Sigmoid colon (tissue), 4 donors: Measurements from ENCODE around the gene S100A13.

Experiments
- EP300 ChIP-seq, 4 donors: sonication (generic); formaldehyde crosslinking; IDR thresholded peaks; one replicate each; pipeline ENCODE4 v1.6.1; 2017; ENCODE audit warnings: antibody characterized with exemption in 4 of 4
- POLR2AphosphoS5 ChIP-seq, 4 donors: sonication (generic); formaldehyde crosslinking; IDR thresholded peaks; one replicate each; pipeline ENCODE4 v1.6.1; 2017; ENCODE audit warnings: antibody characterized with exemption in 4 of 4
- TF ChIP-seq, protein P1 (sequence below), 4 experiments: fragments of 450-650 bp in 3 of 4; fragments of 200-600 bp in 1 of 4; IDR thresholded peaks; one replicate each; pipeline ENCODE4 v1.5.1; 2016 to 2019; ENCODE audit warnings: antibody characterized with exemption in 4 of 4, mild to moderate bottlenecking in 3 of 4, moderate library complexity in 2 of 4

DNA sequence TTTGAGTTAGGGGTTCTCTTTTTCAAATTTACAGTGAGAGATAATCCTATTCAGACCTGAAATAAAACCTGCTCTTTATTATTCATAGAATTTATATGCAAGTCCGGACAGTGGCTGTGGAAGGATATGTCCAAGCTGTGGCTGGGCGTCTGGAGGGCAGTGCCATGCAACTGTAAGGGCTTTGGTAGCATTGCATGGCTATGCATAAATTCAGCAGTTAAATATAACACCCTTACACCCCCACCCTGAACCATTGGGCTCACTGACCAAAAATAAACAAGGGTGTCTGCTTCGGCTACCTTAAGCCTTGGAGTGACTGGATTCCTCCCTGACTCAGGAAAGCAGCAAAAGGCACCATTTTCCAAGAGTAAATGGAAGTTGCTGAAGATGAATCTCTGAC is 12.0 kb upstream of the S100A13 start:
- TF ChIP-seq, protein P1, sequence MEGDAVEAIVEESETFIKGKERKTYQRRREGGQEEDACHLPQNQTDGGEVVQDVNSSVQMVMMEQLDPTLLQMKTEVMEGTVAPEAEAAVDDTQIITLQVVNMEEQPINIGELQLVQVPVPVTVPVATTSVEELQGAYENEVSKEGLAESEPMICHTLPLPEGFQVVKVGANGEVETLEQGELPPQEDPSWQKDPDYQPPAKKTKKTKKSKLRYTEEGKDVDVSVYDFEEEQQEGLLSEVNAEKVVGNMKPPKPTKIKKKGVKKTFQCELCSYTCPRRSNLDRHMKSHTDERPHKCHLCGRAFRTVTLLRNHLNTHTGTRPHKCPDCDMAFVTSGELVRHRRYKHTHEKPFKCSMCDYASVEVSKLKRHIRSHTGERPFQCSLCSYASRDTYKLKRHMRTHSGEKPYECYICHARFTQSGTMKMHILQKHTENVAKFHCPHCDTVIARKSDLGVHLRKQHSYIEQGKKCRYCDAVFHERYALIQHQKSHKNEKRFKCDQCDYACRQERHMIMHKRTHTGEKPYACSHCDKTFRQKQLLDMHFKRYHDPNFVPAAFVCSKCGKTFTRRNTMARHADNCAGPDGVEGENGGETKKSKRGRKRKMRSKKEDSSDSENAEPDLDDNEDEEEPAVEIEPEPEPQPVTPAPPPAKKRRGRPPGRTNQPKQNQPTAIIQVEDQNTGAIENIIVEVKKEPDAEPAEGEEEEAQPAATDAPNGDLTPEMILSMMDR (IDR thresholded peaks at IDR 0.05), result no peak
- TF ChIP-seq EP300 (IDR thresholded peaks at IDR 0.05), result no peak
- TF ChIP-seq POLR2AphosphoS5 (IDR thresholded peaks at IDR 0.05), result no peak
